ENCODE results near the gene DCLK1.

The DCLK1 gene

GRCh38 chr13:36131222-36131930 lies at the start of gene DCLK1:
Gene DCLK1, minus strand, starts transcription at chr13:36131382.
- DNase-seq = no peak

- DNase-seq = no peak
Observed at GRCh38 chr13:36175621-36176020, 44.4 kb upstream of the DCLK1 start.

GRCh38 chr13:36174923-36175322 lies 43.7 kb upstream of the DCLK1 start:
- no peak for DNase-seq

- no peak for DNase-seq
Observed at GRCh38 chr13:36173571-36174322, 42.6 kb upstream of the DCLK1 start.

- no peak for DNase-seq
Observed at GRCh38 chr13:36166046-36166445, 34.9 kb upstream of the DCLK1 start.

- DNase-seq = no peak
Observed at GRCh38 chr13:36163809-36164308, 32.7 kb upstream of the DCLK1 start.

GRCh38 chr13:36163286-36163685 lies 32.1 kb upstream of the DCLK1 start:
- DNase-seq = no peak

GRCh38 chr13:36160297-36160696 lies 29.1 kb upstream of the DCLK1 start:
- DNase-seq = no peak

- no peak for DNase-seq
Observed at GRCh38 chr13:36158611-36159010, 27.4 kb upstream of the DCLK1 start.

- no peak for DNase-seq
Observed at GRCh38 chr13:36157480-36157879, 26.3 kb upstream of the DCLK1 start.

- DNase-seq = no peak
Observed at GRCh38 chr13:36154567-36155291, 23.5 kb upstream of the DCLK1 start.

GRCh38 chr13:36151591-36151990 lies 20.4 kb upstream of the DCLK1 start:
- DNase-seq = no peak

GRCh38 chr13:36148446-36148845 lies 17.3 kb upstream of the DCLK1 start:
- DNase-seq = no peak

GRCh38 chr13:36147330-36147729 lies 16.1 kb upstream of the DCLK1 start:
- DNase-seq = no peak

- no peak for DNase-seq
Observed at GRCh38 chr13:36146511-36147269, 15.5 kb upstream of the DCLK1 start.

- no peak for DNase-seq
Observed at GRCh38 chr13:36143738-36144137, 12.6 kb upstream of the DCLK1 start.

- no peak for DNase-seq
Observed at GRCh38 chr13:36142735-36143134, 11.6 kb upstream of the DCLK1 start.

- no peak for DNase-seq
Observed at GRCh38 chr13:36135876-36136275, 4.7 kb upstream of the DCLK1 start.

GRCh38 chr13:36134632-36135031 lies 3.5 kb upstream of the DCLK1 start:
- no peak for DNase-seq

GRCh38 chr13:36133950-36134626 lies 2.9 kb upstream of the DCLK1 start:
- DNase-seq = no peak

GRCh38 chr13:36132376-36132775 lies 1.2 kb upstream of the DCLK1 start:
- no peak for DNase-seq

- DNase-seq = no peak
Observed at GRCh38 chr13:36131931-36132297, 732 bp upstream of the DCLK1 start.

Measured in activated CD4-positive, alpha-beta T cell treated with anti-CD3 and anti-CD28 coated beads, Interleukin-2, Interleukin-6, amounts not matched to agents 100 ng/mL and 50 ng/mL, durations not matched to agents 16 hours and 8 hours (primary cell).